HG03520 (cell line): ENCODE data around the gene KERA.
A peak's percentile ranks its signal among the peaks of the same experiment; 100 is the strongest.

Source experiments
- ATAC-seq: cut with Tn5 transposase; IDR thresholded peaks from one replicate; pipeline ENCODE4 v1.9.1; 2021; ENCODE audit warnings: mild to moderate bottlenecking, moderate library complexity; ENCODE audit not compliant: unreplicated experiment

KERA gene

DNA sequence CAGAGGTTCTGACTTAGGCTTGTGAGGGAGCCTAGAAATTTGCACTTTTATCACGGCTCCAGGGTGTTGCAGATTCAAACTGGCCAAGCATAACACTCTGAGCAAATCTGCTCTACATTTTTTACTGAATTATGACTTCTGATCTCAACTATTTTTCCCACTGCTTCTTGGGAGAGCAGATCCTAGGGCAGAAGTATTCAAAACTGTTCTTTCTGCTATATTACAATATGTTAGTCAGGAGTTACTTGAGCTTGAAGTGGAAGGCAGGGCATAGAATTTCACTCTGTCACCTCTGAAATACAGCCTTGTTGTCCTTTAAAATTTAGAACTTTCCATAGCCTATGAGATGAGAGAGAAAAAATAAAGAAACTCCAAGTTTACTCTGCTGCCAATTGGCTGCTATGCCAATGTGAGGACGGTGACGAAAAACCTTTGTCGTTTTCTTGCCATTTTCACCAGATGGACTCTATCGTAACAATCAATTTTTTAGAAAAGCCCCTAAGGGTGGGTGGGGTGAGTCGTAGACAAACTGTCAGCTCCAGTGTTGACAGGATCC, 16.4 kb upstream of the KERA start:
- ATAC-seq = no peak

DNA sequence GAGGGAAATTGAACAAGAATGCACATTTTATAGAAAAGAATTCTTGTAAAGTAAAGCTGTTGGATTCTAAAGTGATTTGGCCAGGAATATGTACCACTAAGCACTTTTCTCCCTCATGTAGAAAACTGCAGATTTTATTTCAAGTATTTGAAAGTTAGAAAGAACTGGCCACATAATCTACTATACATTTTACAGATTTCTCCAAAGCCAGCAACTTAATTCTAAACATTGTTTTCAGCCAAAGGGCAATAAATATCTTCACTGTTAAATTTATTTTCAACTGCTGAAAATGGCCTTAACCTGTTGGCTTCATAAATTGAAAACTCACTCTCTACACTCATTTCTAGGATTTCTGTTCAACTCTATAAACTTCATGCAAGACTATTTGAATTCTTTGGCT, 15.6 kb upstream of the KERA start:
- no peak for ATAC-seq

DNA sequence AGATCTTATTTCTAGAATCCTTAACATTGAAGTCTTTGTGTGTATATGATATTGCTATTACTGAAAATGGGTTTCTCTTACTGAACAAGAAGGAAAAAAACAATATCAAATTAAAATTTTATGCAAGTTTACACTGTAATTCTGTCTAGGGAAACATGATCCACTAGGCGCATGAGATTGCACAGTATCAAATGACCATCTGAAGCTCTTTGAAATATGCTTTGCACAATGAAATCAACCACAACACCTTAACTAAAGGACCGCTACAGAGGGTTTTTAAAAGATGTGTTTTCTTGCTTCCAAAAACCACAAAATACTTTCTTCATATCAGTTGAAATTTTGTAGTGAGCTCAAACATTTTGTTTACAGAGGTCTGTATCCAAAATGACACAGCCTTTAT, 15.1 kb upstream of the KERA start:
- ATAC-seq = no peak

DNA sequence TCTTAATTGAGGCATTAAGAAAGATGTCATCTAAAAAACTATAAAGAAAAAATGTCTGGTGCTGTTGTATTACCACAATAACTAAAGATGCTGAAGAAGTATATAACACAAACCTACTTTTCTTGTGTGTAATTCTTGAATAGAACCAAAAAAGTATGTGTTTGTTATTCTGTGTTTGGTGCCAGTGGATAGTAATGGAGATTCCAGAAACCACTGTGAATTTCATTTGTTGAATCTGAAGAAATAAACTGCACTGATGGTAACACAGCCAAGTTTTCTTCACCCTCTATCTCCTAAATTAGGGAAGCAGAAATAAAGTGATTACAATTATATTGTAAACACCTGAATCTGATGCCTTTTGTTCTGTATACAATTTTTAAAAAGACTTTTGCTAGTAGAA, 13.1 kb upstream of the KERA start:
- ATAC-seq = no peak

DNA sequence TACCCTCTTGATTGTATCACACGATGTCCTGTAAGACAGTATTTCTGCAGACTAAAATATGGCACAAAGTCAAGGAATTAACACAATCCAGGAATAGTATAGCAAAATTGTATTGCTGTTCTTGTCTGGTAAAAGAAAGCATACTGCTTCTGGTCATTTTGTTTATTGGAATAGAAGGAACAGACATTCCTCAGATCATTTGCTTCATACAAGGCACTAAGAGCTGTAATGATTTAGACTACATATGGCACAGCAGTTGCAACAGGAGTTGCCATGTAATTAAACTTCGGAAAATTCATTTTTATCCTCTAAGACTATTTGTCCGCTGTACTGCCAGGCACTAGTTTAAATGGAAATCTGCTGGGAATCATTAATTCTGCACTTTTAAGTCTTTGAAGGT, 7.6 kb upstream of the KERA start:
- no peak for ATAC-seq

DNA sequence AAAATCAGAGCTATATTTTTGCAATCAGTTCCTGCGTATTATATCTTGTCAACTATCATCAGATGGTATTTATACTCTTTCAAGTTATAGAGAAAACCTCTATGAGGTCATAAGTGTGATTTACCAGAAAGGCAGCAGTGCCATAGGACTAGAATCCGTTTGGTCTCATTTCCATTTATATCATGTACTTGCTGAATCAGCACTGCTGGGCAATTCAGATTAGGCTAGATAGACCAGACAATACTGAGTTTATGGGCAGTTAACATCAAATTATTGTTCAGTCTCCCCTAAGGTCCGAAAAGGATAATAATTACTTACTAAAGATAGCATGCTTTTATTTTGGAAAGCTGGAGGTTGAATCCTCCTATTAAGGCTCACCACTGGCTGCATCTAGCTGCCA, 6.8 kb upstream of the KERA start:
- no peak for ATAC-seq

DNA sequence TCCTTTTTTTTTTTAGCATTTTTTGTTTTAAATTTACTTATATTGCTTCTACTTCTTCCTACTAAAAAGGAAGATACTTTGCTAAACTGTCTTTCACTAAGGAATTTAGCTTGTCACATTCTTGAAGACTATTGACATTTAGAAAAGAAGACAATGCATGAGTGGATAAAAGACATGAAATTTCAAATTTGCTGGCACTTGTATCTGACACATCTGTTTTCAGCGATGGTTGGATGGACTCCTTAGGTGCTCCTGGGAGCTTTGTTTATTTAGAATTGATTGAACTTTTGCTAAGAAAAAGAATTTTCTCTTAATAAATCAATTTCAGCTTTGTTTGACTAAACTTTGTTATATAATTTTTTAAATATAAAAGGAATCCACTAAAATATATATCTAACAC, 3.3 kb upstream of the KERA start:
- ATAC-seq = no peak

DNA sequence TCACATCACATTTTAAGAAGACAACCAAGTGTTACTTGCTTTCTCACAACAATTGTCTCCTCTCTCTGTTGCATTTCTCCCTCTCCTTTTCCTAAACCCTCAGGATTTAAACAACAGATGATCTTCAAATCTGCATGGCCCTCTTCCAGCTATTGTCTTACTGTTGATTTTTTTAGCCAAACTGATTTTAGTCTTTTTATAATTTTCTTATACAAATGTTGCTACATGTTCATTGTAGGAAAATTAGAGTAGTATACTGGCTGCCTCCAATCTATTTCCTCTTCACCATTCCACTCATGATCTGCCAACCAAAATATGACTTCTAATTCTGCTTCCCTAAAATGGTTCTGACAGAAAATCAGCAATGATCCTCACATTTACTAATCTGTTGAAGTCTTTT, 1.4 kb upstream of the KERA start:
- ATAC-seq = no peak

DNA sequence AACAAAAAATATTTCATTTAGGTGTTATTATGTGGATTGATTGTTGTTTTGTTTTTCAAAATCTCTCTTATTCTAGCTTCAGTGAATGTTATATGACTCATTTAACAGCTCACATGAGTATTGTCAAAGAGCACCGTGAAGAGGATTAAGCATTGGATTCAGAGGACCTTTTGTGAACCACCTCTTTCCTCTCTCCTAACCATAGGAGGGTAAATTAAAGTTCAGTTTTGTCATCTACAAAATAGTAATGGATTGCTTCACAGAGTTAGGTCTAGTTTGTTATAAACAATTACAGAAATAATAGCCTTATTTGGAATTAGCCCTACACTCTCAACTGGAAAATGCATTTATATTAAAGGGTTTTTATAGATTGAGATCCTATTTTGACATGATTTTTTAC, 962 bp upstream of the KERA start:
- no peak for ATAC-seq

DNA sequence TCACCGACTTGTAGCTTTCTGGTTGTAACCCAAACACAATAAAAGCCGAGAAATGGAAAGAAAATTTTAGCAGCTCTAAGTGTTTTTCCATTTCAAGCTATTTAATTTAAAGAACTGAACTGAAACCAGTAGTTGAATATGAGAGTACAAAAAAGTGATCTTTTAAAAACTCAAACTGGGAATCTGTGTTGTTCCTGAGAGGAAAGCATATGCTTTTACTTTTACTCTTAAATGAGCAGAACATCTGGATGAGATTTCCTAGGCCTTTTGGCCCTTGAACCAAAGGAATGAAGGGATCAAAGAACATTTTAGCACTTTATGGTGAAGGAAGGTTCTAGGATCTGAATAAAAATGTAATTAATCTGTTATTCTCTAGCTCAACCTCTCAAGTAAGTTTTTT, 1.3 kb downstream of the KERA start:
- ATAC-seq = no peak

DNA sequence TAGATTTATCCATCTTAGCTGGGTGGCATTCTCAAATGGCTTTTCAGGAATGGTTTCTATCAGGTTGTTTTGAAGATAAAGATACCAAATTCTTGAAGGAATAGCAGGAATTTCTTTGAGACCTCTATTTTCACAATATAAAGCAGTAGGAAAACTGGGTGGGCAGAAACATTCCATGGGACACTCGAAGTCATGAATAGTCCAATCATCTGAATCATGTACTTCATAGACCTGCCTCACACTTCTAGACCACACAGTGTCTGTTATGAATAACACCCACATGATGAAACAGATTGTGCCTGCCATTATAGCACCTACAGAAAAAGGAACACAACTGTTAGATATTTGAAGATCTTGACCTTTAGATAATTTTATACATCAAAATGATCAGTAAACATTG, 1.8 kb downstream of the KERA start:
- ATAC-seq = no peak

DNA sequence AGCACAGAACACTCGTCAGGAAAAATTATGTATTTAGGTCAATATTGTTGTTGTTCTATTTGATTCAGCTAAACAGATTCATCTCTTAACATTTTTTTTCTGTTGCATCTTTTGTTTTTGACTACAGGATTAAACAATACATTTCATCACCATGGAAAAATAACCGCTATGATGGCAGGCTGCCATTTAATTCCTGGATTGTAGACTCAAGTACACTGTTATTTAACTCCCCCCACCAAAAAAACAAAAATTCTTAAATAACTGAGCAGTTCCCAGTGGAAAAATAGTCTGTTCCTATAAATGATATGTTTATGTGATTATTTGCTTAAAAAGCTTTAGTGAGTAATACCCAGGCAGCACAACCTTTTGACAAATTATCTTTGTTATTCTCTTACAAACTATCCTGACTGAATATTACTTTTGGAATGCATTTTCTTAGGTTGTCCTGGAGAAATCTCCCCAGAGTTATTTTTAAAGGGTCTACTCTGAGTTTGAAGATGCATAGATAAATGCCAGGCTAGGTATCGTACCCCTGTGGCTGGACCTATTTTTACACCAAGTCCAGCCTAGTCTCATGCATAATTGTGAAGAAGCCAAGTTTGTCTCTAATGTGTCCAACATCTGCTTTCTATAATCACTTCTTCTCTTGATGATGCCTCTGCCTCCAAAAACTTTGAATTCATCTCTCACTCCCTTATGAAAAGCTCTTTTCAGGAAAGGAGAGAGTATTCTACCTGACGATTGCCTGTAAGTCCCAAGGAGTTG, 3.7 kb downstream of the KERA start:
- no peak for ATAC-seq

DNA sequence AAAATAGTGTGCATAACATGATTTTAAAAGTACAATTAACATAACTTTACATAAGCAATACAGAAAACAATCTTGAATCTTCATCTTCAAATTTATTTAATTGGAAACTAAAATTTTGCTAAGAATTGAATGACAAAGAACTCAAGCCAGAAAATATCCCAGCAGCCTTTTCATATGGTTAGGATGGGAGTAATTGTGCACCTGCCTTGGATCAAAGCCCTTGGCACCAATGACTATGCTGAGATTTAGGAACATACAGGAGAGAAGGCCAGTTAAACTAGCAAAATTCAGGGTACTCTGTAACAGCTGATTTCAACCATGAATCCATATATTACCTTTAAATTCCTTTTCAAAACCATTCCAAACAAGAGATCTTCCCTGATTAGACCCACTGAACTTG, 5.8 kb downstream of the KERA start:
- ATAC-seq = no peak

DNA sequence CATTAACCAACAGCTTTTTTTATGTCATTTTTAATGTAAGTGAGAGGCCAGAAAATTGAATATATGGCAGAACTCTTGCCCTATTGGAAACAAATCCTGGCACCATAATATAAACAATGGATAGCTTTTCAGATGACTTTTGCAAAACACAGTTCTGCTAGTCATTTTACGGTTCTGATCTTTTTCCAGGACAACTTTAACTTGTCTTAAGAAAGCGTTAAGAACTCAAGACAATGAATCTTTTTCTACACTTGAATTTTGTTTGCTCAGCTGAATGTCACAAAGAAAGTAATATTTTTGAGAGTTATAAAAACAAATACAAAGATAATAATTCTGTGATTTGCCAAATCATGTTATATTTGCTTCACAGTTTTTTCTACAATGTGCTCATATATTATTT, 13.2 kb downstream of the KERA start:
- no peak for ATAC-seq

DNA sequence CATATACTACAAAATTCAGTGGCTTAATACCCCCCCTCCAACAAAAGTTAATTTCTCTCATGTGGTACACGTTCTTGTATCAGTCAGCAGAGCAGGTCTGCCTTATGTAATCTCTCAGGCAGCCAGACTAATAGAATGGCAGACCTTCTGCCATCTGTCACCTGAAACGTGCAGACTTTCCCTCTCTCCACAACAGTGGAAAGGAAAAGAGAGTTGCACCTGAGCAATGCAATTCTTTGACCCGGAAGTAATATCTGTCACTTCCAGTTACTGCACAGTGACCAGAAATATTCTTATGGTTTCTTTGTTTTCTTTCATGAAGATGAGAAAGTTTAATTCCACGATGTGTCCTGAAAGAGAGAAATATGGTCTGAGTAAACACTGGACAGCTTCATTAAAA, 14.4 kb downstream of the KERA start:
- no peak for ATAC-seq

DNA sequence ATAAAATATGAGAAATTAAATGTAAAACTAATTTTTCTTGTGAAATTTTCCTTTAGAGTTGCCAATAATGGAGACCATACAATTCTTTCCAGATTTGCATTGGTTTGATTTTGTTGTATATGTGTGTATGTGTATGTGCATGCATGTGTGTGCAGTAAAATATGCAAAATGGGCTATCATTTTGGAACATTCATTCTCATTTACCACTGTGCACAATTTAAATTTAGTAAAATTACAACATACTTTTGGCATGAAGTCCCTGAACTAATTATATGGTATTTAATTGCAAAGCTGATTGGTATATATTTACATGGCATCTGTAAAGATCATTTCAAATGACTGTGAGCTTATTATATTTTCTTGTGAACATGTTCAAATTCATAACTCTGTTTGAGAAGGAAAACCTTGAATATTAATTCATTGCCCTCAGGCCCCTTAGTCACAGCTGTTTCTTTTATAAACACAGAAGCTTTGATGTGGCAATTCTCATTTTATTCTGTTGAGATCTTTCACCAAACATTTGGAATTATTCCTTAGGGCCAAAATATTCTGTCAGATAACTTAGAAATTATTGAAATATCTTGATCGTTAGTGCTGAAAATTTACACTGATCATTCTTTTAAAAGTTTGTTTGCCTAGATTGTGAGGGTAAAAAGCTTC, 17.6 kb downstream of the KERA start:
- ATAC-seq = no peak

DNA sequence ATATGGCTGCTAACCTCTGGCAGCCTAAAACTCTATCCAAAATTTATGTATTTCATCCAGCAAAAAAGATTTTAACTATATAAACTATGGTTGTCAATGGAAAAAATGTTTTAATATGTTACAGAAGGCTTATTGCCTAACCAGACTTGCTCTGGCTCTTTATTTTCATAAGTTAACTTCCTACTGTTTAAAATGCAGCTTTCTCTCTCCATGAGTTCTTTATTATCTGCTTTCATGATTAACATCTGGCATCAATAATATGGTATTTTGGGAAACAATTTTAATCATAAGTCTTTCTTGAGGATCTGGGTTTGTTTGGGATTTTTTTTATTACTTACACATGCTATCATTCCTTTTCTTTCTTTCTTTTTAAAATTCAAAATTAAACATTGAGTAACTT, 20.5 kb downstream of the KERA start:
- no peak for ATAC-seq

DNA sequence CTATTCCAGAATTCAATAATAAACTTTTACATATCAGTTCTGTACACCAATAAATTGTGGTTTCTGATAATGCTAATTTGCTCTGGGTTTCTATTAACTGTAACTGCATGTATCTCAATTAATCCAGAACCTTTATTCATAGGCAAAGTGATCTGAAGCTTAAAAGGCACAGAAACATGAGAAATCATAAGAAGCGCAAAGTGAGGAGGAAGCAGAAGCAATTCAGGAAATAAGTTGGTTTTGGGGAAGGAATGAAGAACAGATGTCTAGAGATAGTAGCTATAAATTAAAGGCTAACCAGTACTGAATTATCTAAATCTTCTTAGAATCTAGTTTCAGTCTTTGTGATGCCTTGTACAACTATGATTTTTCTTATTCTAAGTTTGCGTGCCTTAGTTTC, 24.6 kb downstream of the KERA start:
- ATAC-seq = no peak

DNA sequence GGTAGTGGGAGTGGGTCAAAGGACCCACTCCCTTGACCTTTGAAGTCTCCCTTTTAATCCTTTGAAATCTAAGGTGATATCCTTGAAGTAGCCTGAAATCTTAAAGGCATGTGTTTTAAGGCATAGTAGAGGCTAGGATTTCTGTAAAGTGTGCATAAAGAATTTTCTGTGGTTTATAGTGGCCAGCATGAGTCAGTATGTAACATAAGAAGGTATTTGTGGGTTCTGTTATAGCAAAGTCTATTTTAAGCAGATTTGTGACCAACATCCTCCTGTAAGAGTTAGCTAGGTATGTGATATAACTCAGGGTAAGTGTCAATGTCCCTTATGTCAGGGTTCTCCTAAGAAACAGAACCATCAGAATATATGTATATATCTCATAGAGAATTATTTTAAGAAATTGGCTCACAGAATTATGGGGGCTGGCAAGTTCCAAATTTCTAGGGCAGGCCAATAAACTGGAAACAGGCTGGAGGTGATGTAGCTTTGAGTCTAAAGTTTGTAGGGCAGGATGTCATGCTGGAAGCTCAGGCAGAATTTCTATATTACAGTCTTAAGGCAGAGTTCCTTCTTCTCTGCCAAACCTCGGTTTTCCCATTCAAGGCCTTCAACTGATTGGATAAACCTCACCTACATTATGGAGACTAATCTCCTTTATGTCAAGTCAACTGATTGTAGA, 34.4 kb downstream of the KERA start:
- ATAC-seq = peak; percentile 93

DNA sequence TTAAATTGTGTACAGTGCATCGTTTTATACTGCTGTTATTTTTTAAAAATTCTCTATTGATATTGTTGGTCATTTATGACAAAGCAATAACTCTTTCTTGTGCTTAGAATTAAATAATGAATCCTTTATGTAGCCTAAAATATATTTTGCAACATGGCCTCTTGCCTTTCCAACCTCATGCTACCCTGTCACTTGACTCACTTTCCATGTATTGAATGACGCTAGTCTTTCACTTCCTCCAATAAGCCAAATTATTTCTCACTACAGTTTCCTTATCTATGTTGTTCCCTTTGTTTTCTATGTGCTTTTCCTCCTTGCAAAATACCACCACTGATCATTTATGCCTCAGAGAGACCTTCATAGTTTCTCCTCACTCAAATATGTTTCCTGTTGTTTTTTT, 36.7 kb downstream of the KERA start:
- ATAC-seq = no peak

DNA sequence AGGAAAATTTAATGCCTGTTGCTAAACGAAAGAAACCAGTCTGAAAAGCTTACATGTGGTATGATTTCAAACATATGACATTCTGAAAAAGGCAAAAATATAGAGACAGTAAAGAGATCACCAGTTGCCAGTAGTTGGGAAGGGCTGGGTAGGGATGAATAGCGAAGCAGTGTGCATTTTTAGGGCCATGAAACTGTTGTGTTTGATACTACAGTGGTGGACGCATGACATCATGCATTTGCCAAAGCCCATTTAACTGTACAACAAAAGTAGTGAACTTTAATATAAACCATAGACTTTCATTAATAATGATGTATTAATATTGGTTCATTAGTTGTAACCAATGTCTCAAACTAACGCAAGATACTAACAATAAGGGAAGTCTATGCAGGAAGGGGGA, 38.4 kb downstream of the KERA start:
- ATAC-seq = no peak
